ENCODE results near the gene DOHH.
A peak's percentile ranks its signal among the peaks of the same experiment; 100 is the strongest.
"Not testable (repeated sequence)": the region's sequence is repeated elsewhere in the genome, so short reads cannot be mapped to it uniquely, and the experiment has no call there.

The DOHH gene

DNA sequence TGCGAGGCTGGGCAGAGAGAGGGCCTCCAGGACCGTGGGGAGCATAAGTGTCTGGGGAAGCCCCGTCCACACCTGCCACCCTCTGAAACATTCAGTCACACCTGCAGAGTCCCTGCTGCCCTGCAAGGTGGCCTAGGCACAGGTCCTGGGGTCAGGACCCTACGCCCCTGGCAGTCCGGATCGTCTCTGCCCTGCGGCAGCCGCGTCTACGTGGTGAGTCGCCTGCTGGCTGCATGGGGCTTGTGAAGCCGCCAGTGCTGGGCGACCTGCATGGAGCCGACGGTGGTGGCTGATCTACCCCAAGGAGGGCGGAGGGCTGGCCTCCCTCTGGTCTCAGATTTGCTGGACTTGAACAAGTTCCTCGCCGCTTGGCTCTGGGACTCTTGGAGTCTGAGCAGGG lies 18.7 kb upstream of the DOHH start:
- DNase-seq (ENCODE audit: low read depth in 2 of 2), result no peak

GRCh38 chr19:3518659-3519058 lies 18.2 kb upstream of the DOHH start:
- no peak for DNase-seq (ENCODE audit: low read depth in 2 of 2)

GRCh38 chr19:3518255-3518654 lies 17.8 kb upstream of the DOHH start:
- DNase-seq (ENCODE audit: low read depth in 2 of 2), result no peak

- DNase-seq (ENCODE audit: low read depth in 2 of 2), result no peak
Observed at GRCh38 chr19:3517638-3518037, 17.2 kb upstream of the DOHH start.

GRCh38 chr19:3516675-3517207 lies 16.3 kb upstream of the DOHH start:
- no peak for DNase-seq (ENCODE audit: low read depth in 2 of 2)

GRCh38 chr19:3515891-3516422 lies 15.5 kb upstream of the DOHH start:
- no peak for DNase-seq (ENCODE audit: low read depth in 2 of 2)

DNA sequence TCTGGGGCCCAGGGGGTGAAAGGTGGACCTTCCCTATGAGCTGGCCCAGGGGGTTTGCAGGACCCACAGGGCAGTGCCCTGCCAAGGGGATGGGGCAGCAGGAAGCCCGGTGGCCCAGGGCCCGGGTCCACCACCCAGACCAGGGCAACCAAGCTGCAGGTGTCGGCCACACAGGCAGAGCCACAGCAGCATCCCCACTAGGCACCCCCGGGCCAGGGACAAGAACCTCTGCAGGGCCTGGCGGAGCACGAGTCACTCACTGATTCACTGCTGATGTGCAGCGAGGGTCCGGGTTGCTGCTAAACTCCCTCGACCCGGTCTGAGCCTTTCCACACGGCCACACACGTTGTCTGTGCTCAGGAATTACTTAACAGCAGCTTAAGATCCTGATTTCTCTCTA lies 14.5 kb upstream of the DOHH start:
- DNase-seq (ENCODE audit: low read depth in 2 of 2), result no peak

GRCh38 chr19:3513229-3514140 lies 13.0 kb upstream of the DOHH start:
- DNase-seq (ENCODE audit: low read depth in 2 of 2), result no peak

- no peak for DNase-seq (ENCODE audit: low read depth in 2 of 2)
Observed at GRCh38 chr19:3512562-3513228, 12.2 kb upstream of the DOHH start.

- DNase-seq (ENCODE audit: low read depth in 2 of 2), result no peak
Observed at GRCh38 chr19:3511506-3512251, 11.2 kb upstream of the DOHH start.

DNA sequence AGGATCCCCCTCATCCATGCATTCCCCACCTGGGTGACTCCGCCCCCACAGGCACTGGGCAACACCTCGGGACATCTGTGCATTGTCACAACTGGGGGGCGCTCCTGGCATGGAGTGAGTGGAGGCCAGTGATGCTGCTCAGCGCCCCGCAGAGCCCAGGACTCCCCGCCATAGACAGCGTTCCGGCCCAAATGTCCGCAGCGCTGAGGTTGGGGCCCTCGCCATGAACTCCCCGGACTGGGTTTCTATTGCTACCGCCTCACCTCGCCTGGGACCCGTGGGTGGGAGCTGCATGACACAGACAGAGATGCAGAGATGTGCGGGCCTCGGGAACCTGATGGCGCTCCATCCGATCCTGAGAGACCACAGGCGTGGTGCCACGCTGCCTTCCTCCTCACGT lies 10.3 kb upstream of the DOHH start:
- no peak for DNase-seq (ENCODE audit: low read depth in 2 of 2)

- DNase-seq (ENCODE audit: low read depth in 2 of 2), result peak in 1 of 2 donors; percentile 35
Observed at GRCh38 chr19:3509566-3509989, 9.1 kb upstream of the DOHH start.

DNA sequence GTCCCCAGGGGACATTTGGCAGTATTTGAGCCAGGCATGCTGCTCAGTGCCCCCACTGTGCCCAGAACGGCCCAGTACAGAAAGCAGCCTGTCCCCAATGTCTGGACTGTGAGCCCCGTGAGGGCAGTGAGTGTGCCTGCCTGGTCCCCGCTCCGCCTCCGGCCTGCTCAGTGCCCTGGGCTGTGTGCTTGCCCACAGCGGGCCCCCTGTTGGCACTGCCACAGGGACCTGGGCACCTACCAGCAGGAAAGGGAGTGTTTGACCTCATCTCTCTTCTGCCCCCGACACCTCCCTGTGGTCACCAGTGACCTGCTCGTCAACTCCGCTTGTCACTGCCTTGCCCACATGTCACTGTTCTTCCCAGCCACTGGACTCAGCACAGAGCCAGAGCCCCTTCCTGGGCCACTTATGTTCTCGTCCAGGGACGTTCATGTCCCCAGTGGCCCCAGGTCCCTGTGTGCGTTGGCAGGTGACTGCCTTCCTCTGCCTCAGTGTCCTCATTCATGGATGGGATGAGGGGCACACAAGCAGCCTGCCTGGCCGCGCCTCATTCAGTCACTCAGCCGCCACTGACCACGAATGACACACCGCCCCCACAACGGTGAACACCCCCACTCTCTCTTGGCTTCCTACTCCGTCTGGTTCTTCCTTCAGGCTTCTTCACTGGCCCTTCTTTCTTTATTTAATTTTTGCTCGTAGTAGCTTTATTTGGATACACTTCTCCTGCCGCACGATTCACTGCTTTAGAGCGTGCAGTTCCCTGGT lies 8.5 kb upstream of the DOHH start:
- no peak for DNase-seq (ENCODE audit: low read depth in 2 of 2)

DNA sequence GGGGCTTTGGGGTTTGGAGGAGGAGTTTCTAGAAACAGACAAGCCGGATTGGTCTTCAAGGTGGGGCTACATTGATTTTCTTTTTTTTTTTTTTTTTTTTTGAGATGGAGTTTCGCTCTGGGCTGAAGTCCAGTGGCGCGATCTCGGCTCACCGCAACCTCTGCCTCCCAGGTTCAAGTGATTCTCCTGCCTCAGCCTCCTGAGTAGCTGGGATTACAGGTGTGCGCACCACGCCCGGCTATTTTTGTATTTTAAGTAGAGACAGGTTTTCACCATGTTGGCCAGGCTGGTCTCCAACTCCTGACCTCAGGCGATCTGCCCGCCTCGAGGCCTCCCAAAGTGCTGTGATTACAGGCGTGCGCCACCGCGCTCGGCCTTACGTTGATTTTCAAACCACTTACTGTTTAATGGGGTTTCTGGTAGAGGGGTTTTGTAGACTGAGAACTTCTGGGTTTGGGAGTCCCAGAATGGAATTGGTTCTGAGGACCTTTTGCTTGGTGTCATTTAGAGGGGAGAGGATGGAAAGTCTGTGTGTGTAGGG lies 7.7 kb upstream of the DOHH start:
- not testable (repeated sequence) for DNase-seq (ENCODE audit: low read depth in 2 of 2)

- DNase-seq (ENCODE audit: low read depth in 2 of 2), result no peak
Observed at GRCh38 chr19:3507371-3508120, 7.1 kb upstream of the DOHH start.

GRCh38 chr19:3506384-3507340 lies 6.2 kb upstream of the DOHH start:
- peak in 1 of 2 donors; percentile 14 for DNase-seq (ENCODE audit: low read depth in 2 of 2)

- peak; percentile 99 for DNase-seq (ENCODE audit: low read depth in 2 of 2)
Observed at GRCh38 chr19:3505598-3506383, 5.3 kb upstream of the DOHH start, which contains the start of gene FZR1. FZR1 (plus strand) TSS chr19:3506311; CDS start chr19:3522990, 16,679 bp downstream.

GRCh38 chr19:3504735-3505134 lies 4.3 kb upstream of the DOHH start:
- no peak for DNase-seq (ENCODE audit: low read depth in 2 of 2)

All from stimulated activated CD4-positive, alpha-beta T cell treated with anti-CD3 and anti-CD28 coated beads, Interleukin-4, amount 100 ng/mL, for 48 hours (primary cell).